ENCODE results near the gene CIZ1. TPM values are rescaled to one million over a fixed set of nuclear protein-coding genes. Genes with fewer than 3 reads are reported as not detected.
A peak's percentile ranks its signal among the peaks of the same experiment; 100 is the strongest.
"Not testable (repeated sequence)": the region's sequence is repeated elsewhere in the genome, so short reads cannot be mapped to it uniquely, and the experiment has no call there.

The CIZ1 gene
- total RNA-seq, 1 experiment from 2014 or later: 111 TPM

DNA sequence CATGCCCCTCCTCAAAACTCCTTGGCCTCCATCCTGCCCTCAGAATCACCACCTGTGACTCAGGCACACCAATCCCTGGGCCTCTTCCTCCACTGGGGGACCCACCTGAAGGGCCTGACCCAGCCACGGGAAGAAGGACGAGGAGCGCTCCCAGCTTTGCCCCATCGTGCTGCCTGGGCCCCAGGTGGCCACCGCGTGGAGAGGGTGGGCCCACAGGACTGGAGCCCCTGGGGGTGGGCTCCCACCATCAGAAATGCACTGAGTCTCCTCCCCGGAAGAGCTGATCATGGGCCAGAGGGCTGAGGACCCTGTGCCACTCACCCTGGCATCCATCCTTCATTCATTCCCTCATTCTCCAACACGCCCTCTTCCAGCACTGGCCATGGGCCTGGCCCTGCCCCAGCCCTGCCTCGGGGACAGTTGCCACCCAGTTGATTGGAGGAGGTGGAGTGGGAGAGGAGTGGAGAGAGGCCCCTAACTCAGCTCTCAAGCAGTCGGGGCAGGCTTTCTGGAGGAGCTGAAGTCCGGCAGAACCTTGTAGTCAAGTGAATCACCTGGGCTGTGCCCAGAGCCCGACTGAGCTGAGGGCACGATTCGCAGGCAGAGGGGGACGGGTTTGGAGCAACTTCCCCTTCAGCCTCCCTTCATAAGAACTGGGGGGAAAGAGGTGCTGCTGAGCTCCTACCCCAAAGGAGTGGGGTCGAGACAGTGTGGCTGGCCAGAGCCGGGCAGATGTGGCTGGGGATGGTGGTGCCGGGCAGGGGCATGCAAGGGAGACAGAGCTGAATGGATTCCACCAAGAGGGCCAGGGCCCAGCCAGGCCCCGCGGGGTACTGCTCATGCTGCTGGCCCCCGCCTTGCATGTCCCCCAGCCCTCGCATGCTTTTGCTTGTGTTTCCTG is 41.4 kb upstream of the CIZ1 start:
- Histone ChIP-seq H3K4me3 (ENCODE audit: low read depth in 2 of 2, low read length in 2 of 2) (no peak overlapping the region), H3K27me3 (ENCODE audit: control insufficient read depth, insufficient read depth, low read length) (no peaks in the 10 kb centered on the region), H3K9me3 (ENCODE audit: control insufficient read depth, insufficient read depth, low read depth, low read length) (no peaks in the 10 kb centered on the region), H3K36me3 (ENCODE audit: control insufficient read depth, insufficient read depth, low read length) (no peaks in the 10 kb centered on the region), H3K27ac (ENCODE audit: low read length) (no peak overlapping the region), H3K4me1 (ENCODE audit: control insufficient read depth, insufficient read depth, low read length) (no peaks in the 10 kb centered on the region)
- no TSS peak for BruUV-seq (replicated peaks)
- no peak for TF ChIP-seq REST (IDR thresholded peaks at IDR 0.05; ENCODE audit: insufficient read depth in 1 of 2, low read depth in 2 of 2, low read length in 1 of 2)
- TF ChIP-seq, protein P1, sequence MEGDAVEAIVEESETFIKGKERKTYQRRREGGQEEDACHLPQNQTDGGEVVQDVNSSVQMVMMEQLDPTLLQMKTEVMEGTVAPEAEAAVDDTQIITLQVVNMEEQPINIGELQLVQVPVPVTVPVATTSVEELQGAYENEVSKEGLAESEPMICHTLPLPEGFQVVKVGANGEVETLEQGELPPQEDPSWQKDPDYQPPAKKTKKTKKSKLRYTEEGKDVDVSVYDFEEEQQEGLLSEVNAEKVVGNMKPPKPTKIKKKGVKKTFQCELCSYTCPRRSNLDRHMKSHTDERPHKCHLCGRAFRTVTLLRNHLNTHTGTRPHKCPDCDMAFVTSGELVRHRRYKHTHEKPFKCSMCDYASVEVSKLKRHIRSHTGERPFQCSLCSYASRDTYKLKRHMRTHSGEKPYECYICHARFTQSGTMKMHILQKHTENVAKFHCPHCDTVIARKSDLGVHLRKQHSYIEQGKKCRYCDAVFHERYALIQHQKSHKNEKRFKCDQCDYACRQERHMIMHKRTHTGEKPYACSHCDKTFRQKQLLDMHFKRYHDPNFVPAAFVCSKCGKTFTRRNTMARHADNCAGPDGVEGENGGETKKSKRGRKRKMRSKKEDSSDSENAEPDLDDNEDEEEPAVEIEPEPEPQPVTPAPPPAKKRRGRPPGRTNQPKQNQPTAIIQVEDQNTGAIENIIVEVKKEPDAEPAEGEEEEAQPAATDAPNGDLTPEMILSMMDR (IDR thresholded peaks at IDR 0.05): no peak
- TF ChIP-seq SIN3A (IDR thresholded peaks at IDR 0.05; ENCODE audit: borderline replicate concordance, insufficient read depth, low read depth, low read length): no peak
- no peak for TF ChIP-seq POLR2AphosphoS5 (IDR thresholded peaks at IDR 0.05; ENCODE audit: low read depth, low read length)
- TF ChIP-seq TCF7L2 (IDR thresholded peaks at IDR 0.05; ENCODE audit: low read depth, low read length): no peak
- in situ Hi-C loops (cut with HindIII; ENCODE audit: low pct_unique_long_range_greater_than_20kb, low sequenced_read_pairs) (no loop called here), intact Hi-C loops (cut with micrococcal nuclease; ENCODE audit: unreplicated experiment) (no loop called here)
- DNase-seq (ENCODE audit: low read depth, low spot score) (no peak), ATAC-seq (peak; percentile 48)
- ChIA-PET POLR2A (no interaction called here), CTCF (no interaction called here)

GRCh38 chr9:128231638-128232527 is 40.5 kb upstream of the CIZ1 start:
- CTCF ChIA-PET: no interaction called here
- H3K27ac ChIP-seq (ENCODE audit: low read length): no peak overlapping the region
- BruUV-seq (replicated peaks): no TSS peak
- intact Hi-C loops (cut with micrococcal nuclease; ENCODE audit: unreplicated experiment) (no loop called here), in situ Hi-C loops (cut with HindIII; ENCODE audit: low pct_unique_long_range_greater_than_20kb, low sequenced_read_pairs) (no loop called here)
- no peak for DNase-seq (ENCODE audit: low read depth, low spot score)
- POLR2A ChIA-PET: no interaction called here
- no peaks in the 10 kb centered on the region for H3K4me1 ChIP-seq (ENCODE audit: control insufficient read depth, insufficient read depth, low read length)
- TF ChIP-seq SIN3A (IDR thresholded peaks at IDR 0.05; ENCODE audit: borderline replicate concordance, insufficient read depth, low read depth, low read length) (no peak), REST (IDR thresholded peaks at IDR 0.05; ENCODE audit: insufficient read depth in 1 of 2, low read depth in 2 of 2, low read length in 1 of 2) (no peak), POLR2AphosphoS5 (IDR thresholded peaks at IDR 0.05; ENCODE audit: low read depth, low read length) (no peak), TCF7L2 (IDR thresholded peaks at IDR 0.05; ENCODE audit: low read depth, low read length) (no peak)
- TF ChIP-seq, protein P1 (IDR thresholded peaks at IDR 0.05): no peak
- no peak overlapping the region for H3K4me3 ChIP-seq (ENCODE audit: low read depth in 2 of 2, low read length in 2 of 2)
- no peaks in the 10 kb centered on the region for H3K27me3 ChIP-seq (ENCODE audit: control insufficient read depth, insufficient read depth, low read length)
- H3K36me3 ChIP-seq (ENCODE audit: control insufficient read depth, insufficient read depth, low read length): no peaks in the 10 kb centered on the region
- 0 out of 2 replicates have a peak, but pooled peaks have one; percentile 30 for ATAC-seq
- no peaks in the 10 kb centered on the region for H3K9me3 ChIP-seq (ENCODE audit: control insufficient read depth, insufficient read depth, low read depth, low read length)

GRCh38 chr9:128230897-128231296 is 39.5 kb upstream of the CIZ1 start:
- H3K27me3 ChIP-seq (ENCODE audit: control insufficient read depth, insufficient read depth, low read length); BruUV-seq (replicated peaks); H3K27ac ChIP-seq (ENCODE audit: low read length); intact Hi-C loops (cut with micrococcal nuclease; ENCODE audit: unreplicated experiment); H3K4me3 ChIP-seq (ENCODE audit: low read depth in 2 of 2, low read length in 2 of 2); H3K9me3 ChIP-seq (ENCODE audit: control insufficient read depth, insufficient read depth, low read depth, low read length); in situ Hi-C loops (cut with HindIII; ENCODE audit: low pct_unique_long_range_greater_than_20kb, low sequenced_read_pairs); ATAC-seq; H3K36me3 ChIP-seq (ENCODE audit: control insufficient read depth, insufficient read depth, low read length); H3K4me1 ChIP-seq (ENCODE audit: control insufficient read depth, insufficient read depth, low read length); CTCF ChIA-PET; POLR2A ChIA-PET; DNase-seq (ENCODE audit: low read depth, low spot score): not testable (repeated sequence)
